Measurements from ENCODE around the gene ARL14EPL. TPM values are rescaled to one million over a fixed set of nuclear protein-coding genes. Genes with fewer than 3 reads are reported as not detected.

Gene ARL14EPL
- total and polyA plus RNA-seq, 2 donors (not counting 3 experiments of a cell fraction or from before 2014, with no cell fraction given): 0.10 to 0.58 TPM

- dilution Hi-C loops (cut with MboI; ENCODE audit: extremely low pct_ligation_motif_present, low sequenced_read_pairs) (no loop called here), intact Hi-C loops (cut with micrococcal nuclease) (loop anchor here (1.0 kb wide), 1 partner anchor 40 kb away; no protein-coding TSS in a partner anchor)
- Histone ChIP-seq H3K9me1 (replicated peaks; ENCODE audit: control insufficient read depth, extremely low read depth, insufficient read depth, low read length) (no peaks in the 10 kb centered on the region), H4K20me1 (replicated peaks; ENCODE audit: control insufficient read depth, extremely low read depth, insufficient read depth, low read length) (no peaks in the 10 kb centered on the region), H3K9me3 (replicated peaks; ENCODE audit: control insufficient read depth, insufficient read depth, low read length) (no peaks in the 10 kb centered on the region), H3K4me1 (ENCODE audit: control insufficient read depth, extremely low read depth, insufficient read depth, low read length) (no peaks in the 10 kb centered on the region), H3K27ac (ENCODE audit: insufficient read depth, low read depth, low read length) (no peak overlapping the region), H2AFZ (ENCODE audit: low read depth, low read length) (no peak overlapping the region), H3K9ac (replicated peaks; ENCODE audit: extremely low read depth, insufficient read depth, low read length) (no peak overlapping the region), H3K27me3 (ENCODE audit: control insufficient read depth in 2 of 2, insufficient read depth in 2 of 2, low read length in 2 of 2) (no peaks in the 10 kb centered on the region), H3K79me2 (ENCODE audit: control insufficient read depth, insufficient read depth, low read length) (no peaks in the 10 kb centered on the region), H3K36me3 (ENCODE audit: control insufficient read depth in 2 of 2, extremely low read depth in 1 of 2, insufficient read depth in 2 of 2, low read length in 2 of 2) (no peaks in the 10 kb centered on the region), H3K4me3 (replicated peaks in 1 of 3; ENCODE audit: insufficient read depth in 1 of 3, low read depth in 1 of 3, low read length in 3 of 3) (no peak overlapping the region), H3K4me2 (ENCODE audit: insufficient read depth, low read length) (no peak overlapping the region)
- TF ChIP-seq POLR2AphosphoS5 (IDR thresholded peaks at IDR 0.05; ENCODE audit: insufficient read depth, low read depth, low read length): no peak
- no peak for TF ChIP-seq MYC (IDR thresholded peaks at IDR 0.05; ENCODE audit: low read depth, low read length)
- TF ChIP-seq CTCF (IDR thresholded peaks at IDR 0.05; ENCODE audit: extremely low read depth in 1 of 2, insufficient read depth in 1 of 2, low read depth in 1 of 2, low read length in 2 of 2): no peak
- no peak for TF ChIP-seq FOS (IDR thresholded peaks at IDR 0.05; ENCODE audit: borderline replicate concordance, insufficient read depth, low read length)
- TF ChIP-seq GATA2 (IDR thresholded peaks at IDR 0.05; ENCODE audit: insufficient read depth, insufficient read length, low read depth, low read length): no peak
- TF ChIP-seq, protein P1, sequence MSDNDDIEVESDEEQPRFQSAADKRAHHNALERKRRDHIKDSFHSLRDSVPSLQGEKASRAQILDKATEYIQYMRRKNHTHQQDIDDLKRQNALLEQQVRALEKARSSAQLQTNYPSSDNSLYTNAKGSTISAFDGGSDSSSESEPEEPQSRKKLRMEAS (IDR thresholded peaks at IDR 0.05; ENCODE audit: insufficient read depth, insufficient read length): no peak
- TF ChIP-seq EZH2 (IDR thresholded peaks at IDR 0.05; ENCODE audit: borderline replicate concordance, low read depth, low read length, severe bottlenecking): no peak
- TF ChIP-seq POLR2A (IDR thresholded peaks at IDR 0.05; ENCODE audit: low read depth, low read length): no peak
- no peak for TF ChIP-seq JUN (IDR thresholded peaks at IDR 0.05; ENCODE audit: borderline replicate concordance, insufficient read depth, insufficient read length, low read depth)
- no TSS peak for BruUV-seq (replicated peaks)
- CTCF ChIA-PET: interaction anchor here (0.9 to 1.1 kb wide), 2 partner anchors 12 to 118 kb away, joined by 3 read pairs; no protein-coding TSS in a partner anchor
- POLR2A ChIA-PET: no interaction called here
- DNase-seq (ENCODE audit: low read depth, low spot score) (no peak), FAIRE-seq (no peak)
Observed at GRCh38 chr5:116023619-116024018, 8.7 kb upstream of the ARL14EPL start.
